Activated CD4-positive, alpha-beta memory T cell treated with anti-CD3 and anti-CD28 coated beads, Interleukin-2, amount 10 ng/mL, durations not matched to agents 7 days and 5 days (primary cell): ENCODE measurements around the gene STON2. TPM values are rescaled to one million over a fixed set of nuclear protein-coding genes. Genes with fewer than 3 reads are reported as not detected.

ENCODE experiments used
- CTCF ChIA-PET: fragments of 350-600 bp; sonication (Branson Sonifier 250); formaldehyde crosslinking; loops from one replicate; lab custom pipeline; 2021; ENCODE audit warnings: antibody characterized with exemption, inconsistent platforms; lab: Charles Lee
- POLR2A ChIA-PET: fragments of 350-600 bp; sonication (Branson Sonifier 250); formaldehyde crosslinking; loops from one replicate; lab custom pipeline; 2021; ENCODE audit warnings: antibody characterized with exemption; lab: Charles Lee
- DNase-seq: peaks from one replicate; pipeline ENCODE4 v3.0.0-alpha.2; 2020
- H3K27ac Mint-ChIP-seq: one replicate; pipeline ENCODE4 v1.8.0; 2021; ENCODE audit warnings: mild to moderate bottlenecking, mixed read lengths
- H3K27me3 Mint-ChIP-seq: one replicate; pipeline ENCODE4 v1.8.0; 2021; ENCODE audit warnings: mixed read lengths
- H3K36me3 Mint-ChIP-seq: one replicate; pipeline ENCODE4 v1.8.0; 2021; ENCODE audit warnings: low read depth, mixed read lengths
- H3K4me1 Mint-ChIP-seq: one replicate; pipeline ENCODE4 v1.8.0; 2021; ENCODE audit warnings: mixed read lengths
- H3K4me3 Mint-ChIP-seq: one replicate; pipeline ENCODE4 v1.8.0; 2021; ENCODE audit warnings: mild to moderate bottlenecking, mixed read lengths
- H3K9me3 Mint-ChIP-seq: one replicate; pipeline ENCODE4 v1.8.0; 2021; ENCODE audit warnings: mixed read lengths
- total RNA-seq, 2 experiments: library from RNA; stranded (reverse); gene quantifications; one replicate each; pipeline ENCODE4 v1.2.3, GENCODE V29; 2021

Gene STON2, protein sequence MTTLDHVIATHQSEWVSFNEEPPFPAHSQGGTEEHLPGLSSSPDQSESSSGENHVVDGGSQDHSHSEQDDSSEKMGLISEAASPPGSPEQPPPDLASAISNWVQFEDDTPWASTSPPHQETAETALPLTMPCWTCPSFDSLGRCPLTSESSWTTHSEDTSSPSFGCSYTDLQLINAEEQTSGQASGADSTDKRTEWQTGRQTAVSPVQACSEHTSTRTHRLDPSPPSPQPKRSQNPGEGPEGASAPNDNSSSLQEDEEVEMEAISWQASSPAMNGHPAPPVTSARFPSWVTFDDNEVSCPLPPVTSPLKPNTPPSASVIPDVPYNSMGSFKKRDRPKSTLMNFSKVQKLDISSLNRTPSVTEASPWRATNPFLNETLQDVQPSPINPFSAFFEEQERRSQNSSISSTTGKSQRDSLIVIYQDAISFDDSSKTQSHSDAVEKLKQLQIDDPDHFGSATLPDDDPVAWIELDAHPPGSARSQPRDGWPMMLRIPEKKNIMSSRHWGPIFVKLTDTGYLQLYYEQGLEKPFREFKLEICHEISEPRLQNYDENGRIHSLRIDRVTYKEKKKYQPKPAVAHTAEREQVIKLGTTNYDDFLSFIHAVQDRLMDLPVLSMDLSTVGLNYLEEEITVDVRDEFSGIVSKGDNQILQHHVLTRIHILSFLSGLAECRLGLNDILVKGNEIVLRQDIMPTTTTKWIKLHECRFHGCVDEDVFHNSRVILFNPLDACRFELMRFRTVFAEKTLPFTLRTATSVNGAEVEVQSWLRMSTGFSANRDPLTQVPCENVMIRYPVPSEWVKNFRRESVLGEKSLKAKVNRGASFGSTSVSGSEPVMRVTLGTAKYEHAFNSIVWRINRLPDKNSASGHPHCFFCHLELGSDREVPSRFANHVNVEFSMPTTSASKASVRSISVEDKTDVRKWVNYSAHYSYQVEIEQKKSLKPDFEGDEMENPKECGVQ
- total RNA-seq, result 1 to 10 TPM; 3.0 to 4.3 TPM

DNA sequence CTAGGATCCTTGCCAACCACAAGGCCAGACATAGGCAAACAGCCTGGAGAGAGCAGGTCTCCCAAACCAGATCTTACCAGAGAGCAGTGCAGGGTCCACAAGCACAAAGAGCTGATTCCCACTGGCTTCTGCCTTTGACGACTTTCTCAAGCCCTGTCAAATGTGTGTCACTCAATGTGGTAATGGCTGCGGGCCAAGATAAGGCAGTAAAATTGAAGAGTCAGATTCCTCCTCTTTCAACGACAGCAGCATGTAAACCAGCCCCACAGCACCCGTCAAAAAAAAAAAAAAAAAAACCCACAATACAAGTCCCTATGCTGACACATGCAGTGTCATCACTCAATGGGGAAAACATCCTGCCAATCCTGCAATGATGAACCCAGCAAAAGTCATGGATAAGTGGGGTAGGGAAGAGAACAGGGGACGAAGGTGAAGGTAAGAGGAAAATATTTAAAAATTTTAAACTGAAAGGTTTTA, at the start of gene STON2:
TSS of gene STON2 (minus strand) at position 123 of the 477 bp plus-strand sequence. CDS start 1,942 bp downstream, outside the sequence.
- peaks cover 36% of the 10 kb centered on the region for H3K4me1 Mint-ChIP-seq
- peaks cover 18% of the 10 kb centered on the region for H3K27me3 Mint-ChIP-seq
- H3K27ac Mint-ChIP-seq, result peak within 1 kb of the TSS; percentile 75
- H3K36me3 Mint-ChIP-seq, result no peaks in the 10 kb centered on the region
- peak; percentile 55 for DNase-seq
- H3K4me3 Mint-ChIP-seq, result peak within 1 kb of the TSS; percentile 12
- ChIA-PET POLR2A (interaction anchor here (1.0 to 1.1 kb wide), 2 partner anchors 9 to 65 kb away, joined by 3 to 5 read pairs; no protein-coding TSS in a partner anchor), CTCF (no interaction called here)
- no peaks in the 10 kb centered on the region for H3K9me3 Mint-ChIP-seq

DNA sequence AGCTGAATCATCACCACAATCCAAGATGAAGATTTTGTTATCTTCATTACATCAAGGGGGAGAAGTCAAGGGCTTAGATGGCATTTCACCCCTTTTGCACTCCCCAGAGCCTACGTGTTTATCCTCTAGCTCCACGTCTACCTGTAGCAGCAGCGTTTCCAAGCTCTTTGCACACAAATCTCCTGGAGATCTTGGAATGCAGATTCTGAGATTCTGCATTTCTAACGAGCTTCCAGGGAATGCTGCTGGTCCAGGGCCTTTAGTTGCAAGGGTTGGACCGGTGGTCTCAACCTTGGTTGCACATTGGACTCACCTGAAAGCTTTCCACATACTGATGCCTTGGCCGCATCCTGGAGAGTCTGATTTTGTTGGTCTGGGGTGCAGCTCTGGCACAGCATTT, 49.5 kb upstream of the STON2 start:
- Mint-ChIP-seq H3K27ac (no peak overlapping the region), H3K4me1 (peaks cover 5% of the 10 kb centered on the region), H3K4me3 (no peak overlapping the region), H3K9me3 (no peaks in the 10 kb centered on the region), H3K36me3 (no peaks in the 10 kb centered on the region), H3K27me3 (peaks cover 19% of the 10 kb centered on the region)
- POLR2A ChIA-PET, result no interaction called here
- no peak for DNase-seq
- CTCF ChIA-PET, result interaction anchor here (2.0 to 9.7 kb wide), 2 partner anchors 15 to 181 kb away, joined by 7 to 118 read pairs; no protein-coding TSS in a partner anchor

DNA sequence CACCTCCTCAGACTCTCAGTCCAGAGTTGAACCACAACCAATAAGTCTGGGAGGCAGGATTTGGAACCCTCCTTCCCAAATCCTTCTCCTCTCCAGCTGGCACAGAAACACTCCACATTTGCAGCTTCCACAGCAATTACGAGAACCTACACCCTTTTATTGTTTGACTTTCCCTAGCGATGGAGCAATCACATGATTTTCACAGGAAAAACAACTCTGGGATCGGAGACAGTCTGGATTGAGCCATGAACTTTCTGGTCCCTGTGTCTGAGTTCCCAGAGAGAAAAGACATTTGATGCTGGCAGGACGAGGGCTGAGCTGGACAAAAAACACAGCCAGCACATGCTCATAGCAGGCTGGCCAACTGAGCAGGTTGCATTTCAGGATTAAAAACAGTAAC, 49.0 kb upstream of the STON2 start:
- H3K36me3 Mint-ChIP-seq, result no peaks in the 10 kb centered on the region
- ChIA-PET CTCF (interaction anchor here (2.0 kb wide), 1 partner anchor 15 kb away, joined by 7 read pairs; no protein-coding TSS in a partner anchor), POLR2A (no interaction called here)
- no peak overlapping the region for H3K27ac Mint-ChIP-seq
- no peak for DNase-seq
- peaks cover 22% of the 10 kb centered on the region for H3K27me3 Mint-ChIP-seq
- H3K4me1 Mint-ChIP-seq, result peaks cover 5% of the 10 kb centered on the region
- H3K9me3 Mint-ChIP-seq, result no peaks in the 10 kb centered on the region
- no peak overlapping the region for H3K4me3 Mint-ChIP-seq

DNA sequence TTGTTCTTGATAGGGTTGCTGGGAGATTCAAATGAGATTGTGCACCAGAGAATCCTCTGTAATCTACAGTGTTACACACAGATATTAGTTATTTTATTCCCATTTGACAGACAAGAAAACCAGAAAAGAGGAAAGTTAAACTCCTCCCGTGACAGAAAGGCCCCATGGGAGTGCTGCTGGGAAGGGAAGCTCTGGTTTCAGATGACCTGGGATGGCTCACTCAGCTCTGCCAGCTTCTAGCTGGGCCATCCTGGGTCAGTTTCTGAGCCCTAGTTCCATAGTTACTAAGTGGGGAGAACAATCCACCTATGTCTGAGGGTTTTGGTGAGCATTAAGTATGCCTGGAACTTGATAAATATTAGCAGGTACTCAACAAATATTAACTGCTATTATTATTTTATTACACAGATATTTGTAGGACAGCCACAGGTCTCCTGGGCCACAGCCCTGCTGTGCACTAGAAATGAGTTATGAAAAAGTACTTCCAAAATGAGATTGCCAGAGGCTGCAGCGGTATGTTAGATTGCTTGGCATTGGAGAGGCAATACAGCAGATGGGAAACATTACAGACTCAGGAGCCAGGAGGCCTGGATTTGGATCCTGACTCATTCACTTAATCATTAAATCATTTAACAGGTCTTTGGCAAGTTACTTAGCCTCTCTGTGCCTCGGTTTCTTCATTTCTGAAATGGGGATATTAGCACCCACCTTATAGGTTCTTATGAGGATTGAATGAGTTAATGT, 47.1 kb upstream of the STON2 start:
- POLR2A ChIA-PET, result no interaction called here
- no peak overlapping the region for H3K27ac Mint-ChIP-seq
- no peak for DNase-seq
- no peaks in the 10 kb centered on the region for H3K9me3 Mint-ChIP-seq
- no peaks in the 10 kb centered on the region for H3K4me1 Mint-ChIP-seq
- peaks cover 35% of the 10 kb centered on the region for H3K27me3 Mint-ChIP-seq
- CTCF ChIA-PET, result interaction anchor here (0.6 to 1.4 kb wide), 2 partner anchors 23 to 178 kb away, joined by 3 to 5 read pairs; no protein-coding TSS in a partner anchor
- no peak overlapping the region for H3K4me3 Mint-ChIP-seq
- H3K36me3 Mint-ChIP-seq, result no peaks in the 10 kb centered on the region

DNA sequence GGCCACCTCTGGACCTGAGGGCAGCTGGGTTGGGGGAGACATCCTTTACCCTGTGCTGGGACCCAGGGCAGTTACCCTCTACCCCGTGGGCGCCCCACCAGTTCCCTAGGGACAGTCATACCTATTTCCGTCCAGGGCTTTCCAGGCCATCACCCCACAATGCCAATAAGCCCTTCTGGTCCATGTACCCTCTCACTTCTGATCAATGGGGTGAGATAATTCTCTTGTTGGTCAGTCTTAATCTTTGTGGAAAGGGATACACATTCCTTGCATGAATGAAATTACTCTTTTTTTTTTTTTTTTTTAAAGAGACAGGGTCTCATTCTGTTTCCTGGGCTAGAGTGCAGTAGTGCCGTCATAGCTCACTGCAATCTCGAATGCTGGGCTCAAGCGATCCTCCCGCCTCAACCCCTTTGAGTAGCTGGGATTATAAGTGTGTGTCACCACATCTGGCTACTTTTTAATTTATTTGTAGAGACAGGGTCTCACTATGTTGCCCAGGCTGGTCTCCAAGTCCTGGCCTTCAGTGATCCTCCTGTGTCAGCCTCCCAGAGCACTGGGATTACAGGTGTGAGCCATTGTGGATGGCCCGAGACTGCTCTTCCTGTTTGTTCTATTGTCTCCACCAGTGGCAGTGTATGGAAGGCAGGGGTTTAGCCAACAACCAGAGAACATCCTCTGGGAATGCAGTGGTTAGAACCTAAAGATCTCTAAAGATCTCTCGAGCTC, 46.3 kb upstream of the STON2 start:
- Mint-ChIP-seq H3K9me3 (no peaks in the 10 kb centered on the region), H3K27me3 (peaks cover 39% of the 10 kb centered on the region), H3K4me3 (no peak overlapping the region), H3K4me1 (no peaks in the 10 kb centered on the region), H3K27ac (no peak overlapping the region), H3K36me3 (no peaks in the 10 kb centered on the region)
- DNase-seq, result no peak
- POLR2A ChIA-PET, result no interaction called here
- CTCF ChIA-PET, result interaction anchor here (0.6 to 1.4 kb wide), 2 partner anchors 23 to 178 kb away, joined by 3 to 5 read pairs; no protein-coding TSS in a partner anchor

DNA sequence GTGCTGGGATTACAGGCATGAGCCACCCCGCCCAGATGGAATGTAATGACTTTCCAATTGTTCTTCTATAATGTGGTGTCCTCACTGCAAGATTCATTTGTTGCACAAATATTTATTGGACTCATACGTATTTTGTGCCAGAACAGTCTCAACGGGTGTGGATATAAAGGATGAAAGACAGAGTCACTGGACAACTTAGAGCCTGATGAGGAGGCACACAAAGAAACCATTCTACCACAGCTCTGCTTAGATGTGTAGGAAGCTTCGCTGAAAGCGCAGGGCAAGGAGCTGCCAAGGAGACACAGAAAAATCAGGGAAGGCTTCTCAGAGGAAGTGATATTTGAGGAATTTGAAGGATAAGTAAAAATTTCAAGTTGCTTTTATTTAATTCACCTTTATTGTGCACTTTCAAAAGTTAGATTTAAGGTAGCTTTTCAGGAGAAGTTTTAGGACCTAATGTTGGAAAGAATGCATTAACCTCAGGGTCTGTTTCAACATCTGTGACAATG, 41.6 kb upstream of the STON2 start:
- no peak overlapping the region for H3K4me3 Mint-ChIP-seq
- H3K4me1 Mint-ChIP-seq, result peaks cover 4% of the 10 kb centered on the region
- H3K27me3 Mint-ChIP-seq, result peaks cover 59% of the 10 kb centered on the region
- ChIA-PET CTCF (interaction anchor here (1.0 kb wide), 1 partner anchor 10 kb away, joined by 5 read pairs; no protein-coding TSS in a partner anchor), POLR2A (no interaction called here)
- DNase-seq, result no peak
- no peaks in the 10 kb centered on the region for H3K36me3 Mint-ChIP-seq
- no peaks in the 10 kb centered on the region for H3K9me3 Mint-ChIP-seq
- H3K27ac Mint-ChIP-seq, result no peak overlapping the region

DNA sequence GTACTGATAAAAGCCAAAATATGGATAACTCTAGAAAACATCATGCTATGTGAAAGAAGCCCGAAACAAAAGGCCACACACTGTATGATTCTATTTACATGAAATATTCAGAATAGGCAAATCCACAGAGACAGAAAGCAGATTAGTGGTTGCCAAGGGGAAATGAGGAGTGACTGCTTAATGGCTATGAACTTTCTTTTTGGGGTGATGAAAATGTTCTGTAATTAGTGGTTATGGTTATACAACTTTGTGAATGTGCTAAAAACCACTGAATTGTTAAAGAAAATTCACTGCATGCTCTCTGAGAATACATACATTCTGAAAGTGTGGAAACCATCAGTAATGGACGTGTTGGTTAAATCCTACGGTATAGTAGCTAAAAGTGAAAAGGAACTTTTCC, 39.9 kb upstream of the STON2 start:
- H3K9me3 Mint-ChIP-seq, result no peaks in the 10 kb centered on the region
- no peak for DNase-seq
- no peak overlapping the region for H3K4me3 Mint-ChIP-seq
- CTCF ChIA-PET, result interaction anchor here (0.9 kb wide), 1 partner anchor 14 kb away, joined by 4 read pairs; no protein-coding TSS in a partner anchor
- no peaks in the 10 kb centered on the region for H3K36me3 Mint-ChIP-seq
- POLR2A ChIA-PET, result no interaction called here
- no peak overlapping the region for H3K27ac Mint-ChIP-seq
- peaks cover 10% of the 10 kb centered on the region for H3K4me1 Mint-ChIP-seq
- peaks cover 67% of the 10 kb centered on the region for H3K27me3 Mint-ChIP-seq

DNA sequence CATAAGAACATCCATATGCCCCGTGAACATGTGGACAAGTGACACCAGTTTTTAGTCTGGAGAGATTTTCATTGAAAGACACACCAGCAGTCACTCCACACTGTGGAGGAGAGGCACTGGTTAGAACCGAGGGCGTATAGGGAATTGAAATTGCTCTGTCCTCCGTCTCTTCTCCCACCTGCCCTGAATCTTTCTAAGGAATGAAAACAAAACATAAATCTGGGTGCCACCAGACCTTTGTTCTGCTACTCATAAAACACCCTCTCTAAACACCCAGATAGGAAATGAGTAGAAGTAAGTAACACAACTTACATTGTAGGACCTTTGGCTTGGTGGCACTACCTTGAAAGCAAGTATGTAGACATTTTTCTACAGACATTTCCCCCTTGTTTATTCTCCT, 37.1 kb upstream of the STON2 start:
- Mint-ChIP-seq H3K4me1 (peaks cover 10% of the 10 kb centered on the region), H3K27ac (no peak overlapping the region), H3K36me3 (no peaks in the 10 kb centered on the region), H3K9me3 (no peaks in the 10 kb centered on the region), H3K4me3 (peak overlapping the region; percentile 9), H3K27me3 (peaks cover 77% of the 10 kb centered on the region)
- ChIA-PET POLR2A (no interaction called here), CTCF (interaction anchor here (0.6 to 1.6 kb wide), 2 partner anchors 9 to 16 kb away, joined by 3 to 4 read pairs; no protein-coding TSS in a partner anchor)
- no peak for DNase-seq

DNA sequence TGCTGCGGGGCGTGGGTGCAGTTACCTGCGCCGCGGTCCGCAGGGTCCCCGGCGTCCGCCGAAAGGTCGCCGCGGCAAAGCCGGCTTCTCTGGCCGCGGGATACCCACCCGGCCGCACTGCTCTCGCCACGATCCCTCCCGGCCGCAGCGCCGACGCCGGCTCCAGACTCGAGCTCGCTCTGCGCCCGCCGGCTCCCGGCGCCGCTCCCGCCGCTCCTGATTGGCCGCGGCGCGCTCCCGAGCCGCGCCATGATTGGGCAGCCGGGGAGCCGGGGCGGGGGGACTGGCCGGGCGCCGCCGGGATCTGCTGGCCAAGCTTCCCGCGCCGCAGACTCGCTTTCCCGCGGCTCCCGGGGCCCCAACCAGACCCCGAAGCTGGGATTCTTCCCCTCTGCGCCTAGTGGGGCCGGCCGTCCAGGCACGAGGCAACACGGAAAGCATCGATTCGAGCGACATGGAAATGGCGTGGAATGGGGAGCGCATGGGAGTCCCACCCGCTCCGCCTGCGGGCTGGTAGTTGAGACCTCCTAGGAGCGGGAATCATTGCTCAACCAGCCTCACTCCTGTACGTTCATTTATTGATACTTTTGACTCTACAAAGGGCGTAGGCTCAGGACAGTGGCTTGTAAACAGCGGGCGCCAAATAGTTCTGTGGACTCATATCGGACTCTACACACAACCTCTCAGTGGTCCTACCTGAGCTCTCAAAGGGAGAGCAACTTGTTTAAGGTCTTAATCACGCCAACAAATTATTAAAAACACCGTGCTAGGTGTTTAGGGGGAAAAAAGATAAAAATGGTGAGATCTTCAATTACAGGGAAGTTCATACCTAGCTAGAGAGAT, 36.4 kb upstream of the STON2 start:
- Mint-ChIP-seq H3K36me3 (no peaks in the 10 kb centered on the region), H3K4me1 (peaks cover 10% of the 10 kb centered on the region), H3K27me3 (peaks cover 77% of the 10 kb centered on the region), H3K4me3 (peak overlapping the region; percentile 62), H3K9me3 (no peaks in the 10 kb centered on the region), H3K27ac (no peak overlapping the region)
- ChIA-PET POLR2A (no interaction called here), CTCF (interaction anchor here (1.6 kb wide), 1 partner anchor 16 kb away, joined by 4 read pairs; no protein-coding TSS in a partner anchor)
- DNase-seq, result peak; percentile 37

DNA sequence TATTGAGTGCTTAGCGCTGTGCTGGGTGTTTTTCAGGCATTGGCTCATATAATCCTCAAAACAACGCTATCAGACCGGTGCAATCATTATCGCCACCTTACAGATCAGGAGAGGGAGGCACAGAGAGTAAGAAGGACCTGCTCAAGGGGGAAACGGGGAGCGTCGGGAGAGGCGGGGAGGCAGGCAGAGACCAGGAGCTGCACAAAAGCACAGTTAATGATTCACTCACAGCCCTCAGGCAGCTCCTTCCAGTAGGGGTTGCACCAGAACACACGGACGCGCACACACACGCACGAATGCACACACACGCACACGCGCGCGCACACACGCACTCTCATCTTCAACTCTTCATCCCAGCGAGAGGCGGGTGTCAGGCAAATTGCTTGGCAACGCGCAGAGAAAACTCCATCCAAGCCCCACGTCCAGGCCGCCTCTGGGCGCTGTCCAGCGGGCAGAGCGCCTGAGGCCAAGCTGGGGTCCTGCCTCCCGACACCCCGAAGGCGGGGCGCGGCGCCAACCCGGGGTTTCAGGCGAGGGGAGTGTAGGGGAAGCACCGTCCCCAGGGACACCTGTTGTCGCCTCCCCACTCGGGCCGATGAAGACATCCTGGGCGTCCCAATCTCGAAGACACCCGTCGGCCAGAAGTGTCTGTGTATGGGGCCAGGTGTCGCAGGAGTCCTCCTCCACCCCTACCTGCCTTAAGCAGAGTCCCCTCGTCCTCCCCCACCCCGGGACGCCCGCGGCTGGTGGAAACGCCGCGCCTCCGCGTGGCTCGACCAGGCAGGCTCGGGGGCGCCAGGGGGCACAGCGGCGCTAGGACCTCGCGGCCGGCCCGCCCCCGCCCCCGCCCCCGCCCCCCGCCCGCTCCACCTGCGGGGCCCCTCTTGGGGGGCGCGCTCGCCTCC, 35.5 kb upstream of the STON2 start:
- H3K36me3 Mint-ChIP-seq, result no peaks in the 10 kb centered on the region
- H3K4me3 Mint-ChIP-seq, result peak overlapping the region; percentile 52
- peaks cover 10% of the 10 kb centered on the region for H3K4me1 Mint-ChIP-seq
- DNase-seq, result peak; percentile 18
- H3K9me3 Mint-ChIP-seq, result no peaks in the 10 kb centered on the region
- H3K27ac Mint-ChIP-seq, result no peak overlapping the region
- ChIA-PET POLR2A (no interaction called here), CTCF (interaction anchor here (1.1 kb wide), 1 partner anchor 18 kb away, joined by 3 read pairs; no protein-coding TSS in a partner anchor)
- H3K27me3 Mint-ChIP-seq, result peaks cover 70% of the 10 kb centered on the region
